Measurements from ENCODE around the gene LMBR1. TPM values are rescaled to one million over a fixed set of nuclear protein-coding genes. Genes with fewer than 3 reads are reported as not detected.
"Not testable (repeated sequence)": the region's sequence is repeated elsewhere in the genome, so short reads cannot be mapped to it uniquely, and the experiment has no call there.

LMBR1 gene
- total RNA-seq, 2 experiments from 2014 or later: 114 to 136 TPM

- no TSS peak for BruUV-seq (replicated peaks)
- POLR2A ChIA-PET: no interaction called here
- H3K79me2 ChIP-seq (ENCODE audit: insufficient read depth, low read depth, low read length): peaks cover 92% of the 10 kb centered on the region
Observed at GRCh38 chr7:156881679-156882078, 11.3 kb downstream of the LMBR1 start.

GRCh38 chr7:156875766-156876165, 17.2 kb downstream of the LMBR1 start:
- H3K4me3 ChIP-seq (ENCODE audit: low read depth, low read length, poor library complexity, severe bottlenecking): no peak overlapping the region
- no peak for DNase-seq (ENCODE audit: low spot score)
- H2AFZ ChIP-seq (ENCODE audit: low read length): no peak overlapping the region
- H3K4me2 ChIP-seq (ENCODE audit: low read length): no peak overlapping the region
- no TSS peak for BruUV-seq (replicated peaks)
- peaks cover 29% of the 10 kb centered on the region for H3K36me3 ChIP-seq (ENCODE audit: insufficient read depth, low read length)
- POLR2A ChIA-PET: interaction anchor here (1.3 kb wide), 2 partner anchors 18 to 21 kb away, joined by 3 to 5 read pairs; partner anchors contain the start of gene LMBR1
- no peaks in the 10 kb centered on the region for H3K9me2 ChIP-seq (ENCODE audit: insufficient read depth, low read length)
- H4K20me1 ChIP-seq (ENCODE audit: insufficient read depth, low read length): no peaks in the 10 kb centered on the region
- no peaks in the 10 kb centered on the region for H3K4me1 ChIP-seq (ENCODE audit: insufficient read depth, low read length, poor library complexity, severe bottlenecking)
- peaks cover 79% of the 10 kb centered on the region for H3K79me2 ChIP-seq (ENCODE audit: insufficient read depth, low read depth, low read length)
- intact Hi-C loops (cut with micrococcal nuclease; ENCODE audit: unreplicated experiment): no loop called here
- peaks cover 27% of the 10 kb centered on the region; the same call in 1 of the 2 replicates for H3K9me3 ChIP-seq (ENCODE audit: low read length)
- TF ChIP-seq CTCF (conservative IDR thresholded peaks at IDR 0.05; ENCODE audit: low read length): no peak
- TF ChIP-seq EZH2phosphoT487 (IDR thresholded peaks at IDR 0.05; ENCODE audit: borderline replicate concordance, low read depth, low read length): no peak
- CTCF ChIA-PET (ENCODE audit: unreplicated experiment): no interaction called here
- no peak overlapping the region for H3K27ac ChIP-seq (ENCODE audit: low read depth, low read length, poor library complexity, severe bottlenecking)

More at GRCh38 chr7:156881679-156882078, 11.3 kb downstream of the LMBR1 start:
- peaks cover 54% of the 10 kb centered on the region for H3K36me3 ChIP-seq (ENCODE audit: insufficient read depth, low read length)
- no peak overlapping the region for H2AFZ ChIP-seq (ENCODE audit: low read length)
- H3K4me1 ChIP-seq (ENCODE audit: insufficient read depth, low read length, poor library complexity, severe bottlenecking): no peaks in the 10 kb centered on the region
- no peaks in the 10 kb centered on the region for H4K20me1 ChIP-seq (ENCODE audit: insufficient read depth, low read length)
- H3K4me3 ChIP-seq (ENCODE audit: low read depth, low read length, poor library complexity, severe bottlenecking): no peak overlapping the region
- CTCF ChIA-PET (ENCODE audit: unreplicated experiment): no interaction called here
- no peak for DNase-seq (ENCODE audit: low spot score)
- no peaks in the 10 kb centered on the region for H3K9me2 ChIP-seq (ENCODE audit: insufficient read depth, low read length)
- TF ChIP-seq CTCF (conservative IDR thresholded peaks at IDR 0.05; ENCODE audit: low read length): no peak
- no peak for TF ChIP-seq EZH2phosphoT487 (IDR thresholded peaks at IDR 0.05; ENCODE audit: borderline replicate concordance, low read depth, low read length)
- H3K27ac ChIP-seq (ENCODE audit: low read depth, low read length, poor library complexity, severe bottlenecking): no peak overlapping the region
- intact Hi-C loops (cut with micrococcal nuclease; ENCODE audit: unreplicated experiment): no loop called here
- no peak overlapping the region for H3K4me2 ChIP-seq (ENCODE audit: low read length)
- H3K9me3 ChIP-seq (ENCODE audit: low read length): peaks cover 28% of the 10 kb centered on the region; the same call in 1 of the 2 replicates

DNA sequence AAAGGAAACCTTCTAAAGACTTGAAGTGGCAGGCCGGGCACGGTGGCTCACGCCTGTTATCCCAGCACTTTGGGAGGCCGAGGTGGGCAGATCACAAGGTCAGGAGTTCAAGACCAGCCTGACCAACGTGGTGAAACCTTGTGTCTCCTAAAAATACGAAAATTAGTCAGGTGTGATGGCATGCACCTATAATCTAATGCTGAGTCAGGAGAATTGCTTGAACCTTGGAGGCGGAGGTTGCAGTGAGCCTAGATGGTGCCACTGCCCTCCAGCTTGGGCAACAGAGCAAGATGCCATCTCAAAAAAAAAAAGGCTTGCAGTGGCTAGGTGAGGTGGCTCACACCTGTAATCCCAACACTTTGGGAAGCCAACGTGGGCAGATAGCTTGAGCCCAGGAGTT, 24.6 kb downstream of the LMBR1 start:
- DNase-seq (ENCODE audit: low spot score); H3K27ac ChIP-seq (ENCODE audit: low read depth, low read length, poor library complexity, severe bottlenecking); BruUV-seq (replicated peaks); H3K4me2 ChIP-seq (ENCODE audit: low read length); H3K4me3 ChIP-seq (ENCODE audit: low read depth, low read length, poor library complexity, severe bottlenecking); H3K9me2 ChIP-seq (ENCODE audit: insufficient read depth, low read length); H4K20me1 ChIP-seq (ENCODE audit: insufficient read depth, low read length); H2AFZ ChIP-seq (ENCODE audit: low read length); intact Hi-C loops (cut with micrococcal nuclease; ENCODE audit: unreplicated experiment); H3K9me3 ChIP-seq (ENCODE audit: low read length): not testable (repeated sequence)
- H3K4me1 ChIP-seq (ENCODE audit: insufficient read depth, low read length, poor library complexity, severe bottlenecking): peaks cover 12% of the 10 kb centered on the region
- peaks cover 87% of the 10 kb centered on the region for H3K79me2 ChIP-seq (ENCODE audit: insufficient read depth, low read depth, low read length)
- CTCF ChIA-PET (ENCODE audit: unreplicated experiment): interaction anchor here (0.6 kb wide), 1 partner anchor 1701 kb away, joined by 3 read pairs; no protein-coding TSS in a partner anchor
- H3K36me3 ChIP-seq (ENCODE audit: insufficient read depth, low read length): peaks cover 48% of the 10 kb centered on the region
- POLR2A ChIA-PET: interaction anchor here (0.7 to 0.8 kb wide), 2 partner anchors 13 to 27 kb away, joined by 3 to 4 read pairs; no protein-coding TSS in a partner anchor
